GM19463 (cell line): Measurements from ENCODE around the gene PKP4.

Experiments used
- ATAC-seq: cut with Tn5 transposase; IDR thresholded peaks from one replicate; pipeline ENCODE4 v1.9.1; 2021; ENCODE audit warnings: mild to moderate bottlenecking, moderate library complexity; ENCODE audit not compliant: unreplicated experiment

The PKP4 gene

GRCh38 chr2:158498043-158498748 is 41.4 kb downstream of the PKP4 start:
- no peak for ATAC-seq

GRCh38 chr2:158498749-158499136 is 42.0 kb downstream of the PKP4 start:
- ATAC-seq = no peak

GRCh38 chr2:158499383-158499782 is 42.6 kb downstream of the PKP4 start:
- no peak for ATAC-seq

GRCh38 chr2:158500333-158500732 is 43.6 kb downstream of the PKP4 start:
- ATAC-seq = no peak

- ATAC-seq = no peak
Observed at GRCh38 chr2:158501301-158501700, 44.5 kb downstream of the PKP4 start.

GRCh38 chr2:158502974-158503373 is 46.2 kb downstream of the PKP4 start:
- no peak for ATAC-seq

GRCh38 chr2:158504088-158504487 is 47.3 kb downstream of the PKP4 start:
- no peak for ATAC-seq

GRCh38 chr2:158505448-158505934 is 48.7 kb downstream of the PKP4 start:
- no peak for ATAC-seq

- peak; percentile 53 for ATAC-seq
Observed at GRCh38 chr2:158507141-158507540, 50.4 kb downstream of the PKP4 start.

- ATAC-seq = no peak
Observed at GRCh38 chr2:158507679-158508078, 50.9 kb downstream of the PKP4 start.

GRCh38 chr2:158509928-158510797 is 53.4 kb downstream of the PKP4 start:
- no peak for ATAC-seq

GRCh38 chr2:158510887-158511286 is 54.1 kb downstream of the PKP4 start:
- ATAC-seq = no peak

GRCh38 chr2:158511706-158512105 is 55.0 kb downstream of the PKP4 start:
- ATAC-seq = no peak

GRCh38 chr2:158512323-158512722 is 55.6 kb downstream of the PKP4 start:
- ATAC-seq = no peak

- no peak for ATAC-seq
Observed at GRCh38 chr2:158513841-158514240, 57.1 kb downstream of the PKP4 start.

- no peak for ATAC-seq
Observed at GRCh38 chr2:158518084-158518483, 61.3 kb downstream of the PKP4 start.

GRCh38 chr2:158519481-158519880 is 62.7 kb downstream of the PKP4 start:
- ATAC-seq = no peak

- ATAC-seq = no peak
Observed at GRCh38 chr2:158529379-158530259, 72.9 kb downstream of the PKP4 start.

GRCh38 chr2:158530829-158531228 is 74.1 kb downstream of the PKP4 start:
- no peak for ATAC-seq

GRCh38 chr2:158533009-158533408 is 76.3 kb downstream of the PKP4 start:
- no peak for ATAC-seq
